Upper lobe of right lung (tissue), 1 donor: ENCODE measurements around the gene ECE1. TPM values are rescaled to one million over a fixed set of nuclear protein-coding genes. Genes with fewer than 3 reads are reported as not detected.

Source experiments
- ATAC-seq: fragments of 200-7000 bp; cut with Tn5 transposase; one replicate; pipeline ENCODE4 v1.9.1; 2020; ENCODE audit warnings: mild to moderate bottlenecking, moderate library complexity
- DNase-seq: peaks from one replicate; pipeline ENCODE4 v3.0.0-alpha.2; 2020
- H3K27ac ChIP-seq: fragments of 200-600 bp; one replicate; pipeline ENCODE4 v1.8.0; 2022
- H3K27me3 ChIP-seq: fragments of 200-600 bp; one replicate; pipeline ENCODE4 v1.8.0; 2022; ENCODE audit warnings: mild to moderate bottlenecking
- H3K36me3 ChIP-seq: fragments of 200-600 bp; one replicate; pipeline ENCODE4 v1.8.0; 2022
- H3K4me1 ChIP-seq: fragments of 200-600 bp; one replicate; pipeline ENCODE4 v1.8.0; 2022
- H3K4me3 ChIP-seq: fragments of 200-600 bp; one replicate; pipeline ENCODE4 v1.8.0; 2022; ENCODE audit warnings: mild to moderate bottlenecking
- H3K9me3 ChIP-seq: fragments of 200-600 bp; one replicate; pipeline ENCODE4 v1.8.0; 2022
- intact Hi-C: fragments of 100-400 bp; cut with DNase I; formaldehyde crosslinking; loops from one replicate; pipeline ENCODE4 v1.11.0; 2022
- total RNA-seq: library from RNA; stranded (reverse); fragmentation: NEBNext Ultra II Directional; extraction: Animal tissue kit (Norgen Biotek cat#: 25700); gene quantifications from one replicate; pipeline ENCODE4 v1.2.1, GENCODE V29; 2021
- TF ChIP-seq, protein P1 (sequence below): fragments of 200-600 bp; IDR thresholded peaks from one replicate; pipeline ENCODE4 v1.8.0; 2022; ENCODE audit warnings: antibody characterized with exemption
- donor health status: DM: no; HTN: yes; CAD: no; lungs with severe emphysema.

Gene ECE1
- total RNA-seq, 1 donor from 2014 or later: 108 TPM

GRCh38 chr1:21258331-21259134 lies 31.7 kb downstream of the ECE1 start:
- Histone ChIP-seq H3K4me3 (no peak overlapping the region), H3K36me3 (peaks cover 21% of the 10 kb centered on the region), H3K27ac (no peak overlapping the region), H3K4me1 (peaks cover 41% of the 10 kb centered on the region), H3K27me3 (no peaks in the 10 kb centered on the region), H3K9me3 (no peaks in the 10 kb centered on the region)
- DNase-seq (no peak), ATAC-seq (no peak)
- intact Hi-C loops: no loop called here
- TF ChIP-seq, protein P1, sequence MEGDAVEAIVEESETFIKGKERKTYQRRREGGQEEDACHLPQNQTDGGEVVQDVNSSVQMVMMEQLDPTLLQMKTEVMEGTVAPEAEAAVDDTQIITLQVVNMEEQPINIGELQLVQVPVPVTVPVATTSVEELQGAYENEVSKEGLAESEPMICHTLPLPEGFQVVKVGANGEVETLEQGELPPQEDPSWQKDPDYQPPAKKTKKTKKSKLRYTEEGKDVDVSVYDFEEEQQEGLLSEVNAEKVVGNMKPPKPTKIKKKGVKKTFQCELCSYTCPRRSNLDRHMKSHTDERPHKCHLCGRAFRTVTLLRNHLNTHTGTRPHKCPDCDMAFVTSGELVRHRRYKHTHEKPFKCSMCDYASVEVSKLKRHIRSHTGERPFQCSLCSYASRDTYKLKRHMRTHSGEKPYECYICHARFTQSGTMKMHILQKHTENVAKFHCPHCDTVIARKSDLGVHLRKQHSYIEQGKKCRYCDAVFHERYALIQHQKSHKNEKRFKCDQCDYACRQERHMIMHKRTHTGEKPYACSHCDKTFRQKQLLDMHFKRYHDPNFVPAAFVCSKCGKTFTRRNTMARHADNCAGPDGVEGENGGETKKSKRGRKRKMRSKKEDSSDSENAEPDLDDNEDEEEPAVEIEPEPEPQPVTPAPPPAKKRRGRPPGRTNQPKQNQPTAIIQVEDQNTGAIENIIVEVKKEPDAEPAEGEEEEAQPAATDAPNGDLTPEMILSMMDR: no peak

GRCh38 chr1:21257431-21258135 lies 32.7 kb downstream of the ECE1 start:
- DNase-seq (no peak), ATAC-seq (no peak)
- intact Hi-C loops: no loop called here
- Histone ChIP-seq H3K4me3 (no peak overlapping the region), H3K4me1 (peaks cover 35% of the 10 kb centered on the region), H3K36me3 (peaks cover 25% of the 10 kb centered on the region), H3K9me3 (no peaks in the 10 kb centered on the region), H3K27me3 (no peaks in the 10 kb centered on the region), H3K27ac (no peak overlapping the region)
- TF ChIP-seq, protein P1: no peak

GRCh38 chr1:21256776-21257175 lies 33.5 kb downstream of the ECE1 start:
- Histone ChIP-seq H3K27ac (no peak overlapping the region), H3K4me1 (peaks cover 27% of the 10 kb centered on the region), H3K36me3 (peaks cover 25% of the 10 kb centered on the region), H3K4me3 (no peak overlapping the region), H3K9me3 (no peaks in the 10 kb centered on the region), H3K27me3 (no peaks in the 10 kb centered on the region)
- no peak for DNase-seq
- intact Hi-C loops: no loop called here
- TF ChIP-seq, protein P1: no peak
- no peak for ATAC-seq

- peaks cover 20% of the 10 kb centered on the region for H3K4me1 ChIP-seq
- no peak for DNase-seq
- peaks cover 29% of the 10 kb centered on the region for H3K36me3 ChIP-seq
- H3K4me3 ChIP-seq: no peak overlapping the region
- TF ChIP-seq, protein P1: no peak
- ATAC-seq: no peak
- H3K9me3 ChIP-seq: no peaks in the 10 kb centered on the region
- no peaks in the 10 kb centered on the region for H3K27me3 ChIP-seq
- intact Hi-C loops: no loop called here
- H3K27ac ChIP-seq: no peak overlapping the region
Observed at GRCh38 chr1:21255943-21256320, 34.3 kb downstream of the ECE1 start.

GRCh38 chr1:21255284-21255942 lies 34.9 kb downstream of the ECE1 start:
- intact Hi-C loops: no loop called here
- Histone ChIP-seq H3K9me3 (no peaks in the 10 kb centered on the region), H3K4me3 (no peak overlapping the region), H3K27me3 (no peaks in the 10 kb centered on the region), H3K27ac (no peak overlapping the region), H3K4me1 (peaks cover 16% of the 10 kb centered on the region), H3K36me3 (peaks cover 29% of the 10 kb centered on the region)
- TF ChIP-seq, protein P1: peak; percentile 85
- ATAC-seq (peak; percentile 93), DNase-seq (peak; percentile 90)
